GM23248 (cell line): ENCODE measurements around the gene APOM. TPM values are rescaled to one million over a fixed set of nuclear protein-coding genes. Genes with fewer than 3 reads are reported as not detected.

Source experiments
- DNase-seq: peaks from one replicate; pipeline ENCODE4 v3.0.0-alpha.2; 2015
- H2AFZ ChIP-seq: fragments of 200-600 bp; sonication (generic); 2 replicates; pipeline ENCODE4 v1.6.1; 2016; ENCODE audit warnings: antibody characterized with exemption
- H3F3A ChIP-seq: fragments of 200-600 bp; sonication (generic); 2 replicates; pipeline ENCODE4 v1.6.1; 2016; ENCODE audit warnings: mild to moderate bottlenecking, antibody characterized with exemption, mixed run types; ENCODE audit not compliant: insufficient read depth
- H3K27ac ChIP-seq: fragments of 200-600 bp; sonication (generic); 2 replicates; pipeline ENCODE4 v1.5.1; 2016; ENCODE audit warnings: mild to moderate bottlenecking
- H3K27me3 ChIP-seq: fragments of 200-600 bp; sonication (generic); replicated peaks from 2 replicates; pipeline ENCODE4 v1.6.1; 2016; ENCODE audit warnings: mild to moderate bottlenecking; ENCODE audit not compliant: insufficient read depth
- H3K36me3 ChIP-seq: fragments of 200-600 bp; sonication (generic); 2 replicates; pipeline ENCODE4 v1.6.1; 2016; ENCODE audit warnings: low read depth, mild to moderate bottlenecking
- H3K4me1 ChIP-seq: fragments of 200-600 bp; sonication (generic); 2 replicates; pipeline ENCODE4 v1.6.1; 2016; ENCODE audit warnings: mild to moderate bottlenecking; ENCODE audit not compliant: insufficient read depth
- H3K4me2 ChIP-seq: fragments of 200-600 bp; sonication (generic); one replicate; pipeline ENCODE4 v1.6.1; 2016; ENCODE audit warnings: mild to moderate bottlenecking; ENCODE audit not compliant: unreplicated experiment
- H3K4me3 ChIP-seq: fragments of 200-600 bp; sonication (generic); 2 replicates; pipeline ENCODE4 v1.5.1; 2016; ENCODE audit warnings: mild to moderate bottlenecking
- H3K79me2 ChIP-seq: fragments of 200-600 bp; sonication (generic); 2 replicates; pipeline ENCODE4 v1.6.1; 2016; ENCODE audit warnings: mild to moderate bottlenecking; ENCODE audit not compliant: insufficient read depth
- H3K9ac ChIP-seq: fragments of 200-600 bp; sonication (generic); 2 replicates; pipeline ENCODE4 v1.6.1; 2016; ENCODE audit warnings: mild to moderate bottlenecking
- H3K9me2 ChIP-seq: fragments of 200-600 bp; sonication (generic); 2 replicates; pipeline ENCODE4 v1.6.1; 2016; ENCODE audit warnings: mixed run types, mild to moderate bottlenecking, moderate library complexity; ENCODE audit not compliant: insufficient read depth
- H3K9me3 ChIP-seq: fragments of 200-600 bp; sonication (generic); one replicate; pipeline ENCODE4 v1.6.1; 2017; ENCODE audit warnings: low read depth
- H4K20me1 ChIP-seq: fragments of 200-600 bp; sonication (generic); 2 replicates; pipeline ENCODE4 v1.6.0; 2016; ENCODE audit not compliant: insufficient read depth
- EZH2 ChIP-seq: fragments of 200-600 bp; sonication (generic); IDR thresholded peaks from 2 replicates; pipeline ENCODE4 v1.6.1; 2018; ENCODE audit warnings: antibody characterized with exemption, mild to moderate bottlenecking; ENCODE audit not compliant: insufficient read depth, poor library complexity, severe bottlenecking
- EZH2phosphoT487 ChIP-seq: fragments of 200-600 bp; sonication (generic); IDR thresholded peaks from 2 replicates; pipeline ENCODE4 v1.6.1; 2018; ENCODE audit warnings: antibody characterized with exemption, moderate library complexity, mild to moderate bottlenecking, low read depth; ENCODE audit not compliant: insufficient read depth
- WGBS, 2 experiments: methylation state at CpG; one replicate each; pipeline ENCODE4 v1.1.6; 2015 to 2017; ENCODE audit warnings: low lambda C conversion rate in 2 of 2, low coverage in 1 of 2; ENCODE audit errors: missing lambda C conversion rate in 2 of 2; 5-methylcytosine and 5-hydroxymethylcytosine counted together
- in situ Hi-C: fragments of 300-500 bp; cut with MboI; formaldehyde crosslinking; loops from 2 replicates; pipeline ENCODE4 v1.15.0; 2020
- polyA plus RNA-seq: library from polyadenylated mRNA; unstranded; fragments of >200 nt; fragmentation: Nextera tagmentation; extraction: Ambion mirVana; gene quantifications from 2 replicates; pipeline ENCODE4 v1.2.1, GENCODE V29; 2016
- total RNA-seq: library from RNA; depleted of rRNA; stranded (reverse); fragments of >200 nt; shearing (Covaris generic); gene quantifications from 2 replicates; pipeline ENCODE4 v1.2.3, GENCODE V29; 2014; rRNA removed

APOM gene
- total RNA-seq (0.76 and 3.3 TPM in 2 replicates), polyA plus RNA-seq (5.6 and 5.9 TPM in 2 replicates)

GRCh38 chr6:31655349-31656237, at the start of gene APOM:
Gene APOM, plus strand, starts transcription at chr6:31655894. Its CDS starts 73 bp downstream, at chr6:31655967.
- peaks cover 87% of the 10 kb centered on the region for H3K79me2 ChIP-seq
- H3K4me2 ChIP-seq, result no peak within 1 kb of the TSS
- in situ Hi-C loops, result no loop called here
- no peak for DNase-seq
- H4K20me1 ChIP-seq, result no peaks in the 10 kb centered on the region
- no peaks in the 10 kb centered on the region for H3K36me3 ChIP-seq
- peaks cover 25% of the 10 kb centered on the region for H3K4me1 ChIP-seq
- no peak within 1 kb of the TSS for H3K4me3 ChIP-seq
- H3K9me2 ChIP-seq, result no peaks in the 10 kb centered on the region
- no peak within 1 kb of the TSS for H2AFZ ChIP-seq
- TF ChIP-seq EZH2phosphoT487, result no peak
- no peak for TF ChIP-seq EZH2
- no peak within 1 kb of the TSS for H3K9ac ChIP-seq
- no peaks in the 10 kb centered on the region for H3K9me3 ChIP-seq
- H3K27ac ChIP-seq, result no peak within 1 kb of the TSS
- 89 to 90% methylated on average over 8 of the region's 8 CpGs for WGBS, 2 experiments
- H3F3A ChIP-seq, result peaks cover 8% of the 10 kb centered on the region
- H3K27me3 ChIP-seq, result no peaks in the 10 kb centered on the region

GRCh38 chr6:31607317-31607716, 48.4 kb upstream of the APOM start:
- WGBS, 2 experiments, result 88 to 93% methylated on average over 1 of the region's 1 CpG
- no peak overlapping the region for H3K4me2 ChIP-seq
- no peaks in the 10 kb centered on the region for H3K9me2 ChIP-seq
- no peaks in the 10 kb centered on the region for H3K27me3 ChIP-seq
- no peaks in the 10 kb centered on the region; the same call in 1 of the 2 replicates for H3F3A ChIP-seq
- no peak overlapping the region for H2AFZ ChIP-seq
- no peaks in the 10 kb centered on the region for H3K9me3 ChIP-seq
- H3K79me2 ChIP-seq, result no peaks in the 10 kb centered on the region
- no peak for DNase-seq
- no peak overlapping the region for H3K4me3 ChIP-seq
- no peak overlapping the region for H3K9ac ChIP-seq
- no peaks in the 10 kb centered on the region for H4K20me1 ChIP-seq
- in situ Hi-C loops, result no loop called here
- H3K36me3 ChIP-seq, result no peaks in the 10 kb centered on the region
- H3K4me1 ChIP-seq, result no peaks in the 10 kb centered on the region
- TF ChIP-seq EZH2 (no peak), EZH2phosphoT487 (no peak)
- H3K27ac ChIP-seq, result no peak overlapping the region

GRCh38 chr6:31609519-31610406, 45.9 kb upstream of the APOM start:
- no peaks in the 10 kb centered on the region for H3K9me2 ChIP-seq
- DNase-seq, result no peak
- H3K4me1 ChIP-seq, result no peaks in the 10 kb centered on the region
- H3K4me3 ChIP-seq, result no peak overlapping the region
- H3F3A ChIP-seq, result no peaks in the 10 kb centered on the region; the same call in 1 of the 2 replicates
- no peaks in the 10 kb centered on the region for H3K79me2 ChIP-seq
- in situ Hi-C loops, result no loop called here
- no peaks in the 10 kb centered on the region for H3K9me3 ChIP-seq
- H2AFZ ChIP-seq, result no peak overlapping the region
- H3K36me3 ChIP-seq, result no peaks in the 10 kb centered on the region
- H3K4me2 ChIP-seq, result no peak overlapping the region
- no peaks in the 10 kb centered on the region for H3K27me3 ChIP-seq
- WGBS, 2 experiments, result 66% methylated on average over 8 of the region's 8 CpGs
- no peak overlapping the region for H3K9ac ChIP-seq
- H4K20me1 ChIP-seq, result no peaks in the 10 kb centered on the region
- TF ChIP-seq EZH2phosphoT487, result no peak
- no peak for TF ChIP-seq EZH2
- H3K27ac ChIP-seq, result no peak overlapping the region

GRCh38 chr6:31610968-31611367, 44.7 kb upstream of the APOM start:
- Histone ChIP-seq H3K27ac (no peak overlapping the region), H3K79me2 (no peaks in the 10 kb centered on the region), H3K9me2 (no peaks in the 10 kb centered on the region), H3K36me3 (no peaks in the 10 kb centered on the region), H3K9ac (no peak overlapping the region), H3K4me3 (no peak overlapping the region), H2AFZ (no peak overlapping the region), H3K4me2 (no peak overlapping the region), H4K20me1 (no peaks in the 10 kb centered on the region), H3F3A (no peaks in the 10 kb centered on the region; the same call in 1 of the 2 replicates), H3K9me3 (no peaks in the 10 kb centered on the region), H3K27me3 (no peaks in the 10 kb centered on the region), H3K4me1 (no peaks in the 10 kb centered on the region)
- DNase-seq, result peak; percentile 20
- WGBS, 2 experiments, result 10 to 12% methylated on average over 4 of the region's 4 CpGs
- in situ Hi-C loops, result no loop called here
- TF ChIP-seq EZH2 (no peak), EZH2phosphoT487 (no peak)
